Activated T-helper 2 cell treated with anti-CD3 and anti-CD28 coated beads, Interferon-gamma antibody, Interleukin-2, Interleukin-4, amounts not matched to agents 10 μg/mL and 5 μg/mL and 100 μg/mL, durations not matched to agents 14 hours and 24 hours and 36 hours (primary cell): ENCODE measurements around the gene UGGT1. TPM values are rescaled to one million over a fixed set of nuclear protein-coding genes. Genes with fewer than 3 reads are reported as not detected.
A peak's percentile ranks its signal among the peaks of the same experiment; 100 is the strongest.
"Not testable (repeated sequence)": the region's sequence is repeated elsewhere in the genome, so short reads cannot be mapped to it uniquely, and the experiment has no call there.

Experiments
- DNase-seq: peaks from one replicate; pipeline ENCODE4 v3.0.0; 2021; ENCODE audit warnings: low spot score
- H3K27ac Mint-ChIP-seq: one replicate; pipeline ENCODE4 v1.8.0; 2021; ENCODE audit warnings: mixed read lengths
- H3K27me3 Mint-ChIP-seq: one replicate; pipeline ENCODE4 v1.8.0; 2021; ENCODE audit warnings: low read depth, mixed read lengths
- H3K36me3 Mint-ChIP-seq: one replicate; pipeline ENCODE4 v1.8.0; 2021; ENCODE audit warnings: low read depth, mixed read lengths
- H3K4me1 Mint-ChIP-seq: one replicate; pipeline ENCODE4 v1.8.0; 2021; ENCODE audit warnings: low read depth, mixed read lengths
- H3K4me3 Mint-ChIP-seq: one replicate; pipeline ENCODE4 v1.8.0; 2021; ENCODE audit warnings: low read depth, mild to moderate bottlenecking, moderate library complexity, mixed read lengths
- H3K9me3 Mint-ChIP-seq: one replicate; pipeline ENCODE4 v1.8.0; 2021; ENCODE audit warnings: mixed read lengths
- intact Hi-C: fragments of 100-400 bp; cut with micrococcal nuclease; formaldehyde crosslinking; loops from one replicate; pipeline ENCODE4 v1.15.1; 2023
- total RNA-seq: library from RNA; stranded (reverse); gene quantifications from 2 replicates; pipeline ENCODE4 v1.2.3, GENCODE V29; 2022

UGGT1 gene
- total RNA-seq, 1 donor from 2014 or later, result 74.7 TPM

- Mint-ChIP-seq H3K4me1 (peaks cover 16% of the 10 kb centered on the region), H3K4me3 (no peak overlapping the region), H3K27me3 (no peaks in the 10 kb centered on the region), H3K9me3 (no peaks in the 10 kb centered on the region), H3K36me3 (peaks cover 64% of the 10 kb centered on the region), H3K27ac (no peak overlapping the region)
- no peak for DNase-seq
- intact Hi-C loops, result no loop called here
Measured at GRCh38 chr2:128166746-128167353, 75.8 kb downstream of the UGGT1 start.

GRCh38 chr2:128169094-128169493 is 78.1 kb downstream of the UGGT1 start:
- Mint-ChIP-seq H3K4me3 (no peak overlapping the region), H3K4me1 (peaks cover 16% of the 10 kb centered on the region), H3K27me3 (no peaks in the 10 kb centered on the region), H3K36me3 (peaks cover 77% of the 10 kb centered on the region), H3K9me3 (no peaks in the 10 kb centered on the region), H3K27ac (peak overlapping the region; percentile 18)
- intact Hi-C loops, result no loop called here
- DNase-seq, result no peak

GRCh38 chr2:128169497-128169896 is 78.5 kb downstream of the UGGT1 start:
- peak overlapping the region; percentile 18 for H3K27ac Mint-ChIP-seq
- no peaks in the 10 kb centered on the region for H3K9me3 Mint-ChIP-seq

GRCh38 chr2:128169933-128170709 is 79.1 kb downstream of the UGGT1 start:
- Mint-ChIP-seq H3K27me3 (no peaks in the 10 kb centered on the region), H3K36me3 (peaks cover 78% of the 10 kb centered on the region), H3K27ac (peak overlapping the region; percentile 0), H3K4me1 (peaks cover 16% of the 10 kb centered on the region), H3K4me3 (no peak overlapping the region), H3K9me3 (no peaks in the 10 kb centered on the region)
- intact Hi-C loops, result no loop called here
- DNase-seq, result no peak

More at GRCh38 chr2:128169497-128169896, 78.5 kb downstream of the UGGT1 start:
- intact Hi-C loops, result no loop called here
- no peaks in the 10 kb centered on the region for H3K27me3 Mint-ChIP-seq
- no peak for DNase-seq
- H3K4me1 Mint-ChIP-seq, result peaks cover 16% of the 10 kb centered on the region
- H3K36me3 Mint-ChIP-seq, result peaks cover 78% of the 10 kb centered on the region
- no peak overlapping the region for H3K4me3 Mint-ChIP-seq

- Mint-ChIP-seq H3K27ac (no peak overlapping the region), H3K4me3 (no peak overlapping the region), H3K36me3 (peaks cover 83% of the 10 kb centered on the region), H3K4me1 (peaks cover 18% of the 10 kb centered on the region), H3K9me3 (no peaks in the 10 kb centered on the region), H3K27me3 (no peaks in the 10 kb centered on the region)
- intact Hi-C loops, result no loop called here
- DNase-seq, result no peak
Measured at GRCh38 chr2:128170776-128171175, 79.8 kb downstream of the UGGT1 start.

GRCh38 chr2:128172191-128172590 is 81.2 kb downstream of the UGGT1 start:
- Mint-ChIP-seq H3K9me3 (no peaks in the 10 kb centered on the region), H3K27me3 (no peaks in the 10 kb centered on the region), H3K36me3 (peaks cover 85% of the 10 kb centered on the region), H3K4me1 (peaks cover 18% of the 10 kb centered on the region), H3K27ac (no peak overlapping the region), H3K4me3 (no peak overlapping the region)
- DNase-seq, result no peak
- intact Hi-C loops, result no loop called here

GRCh38 chr2:128174067-128174466 is 83.1 kb downstream of the UGGT1 start:
- H3K9me3 Mint-ChIP-seq, DNase-seq, intact Hi-C loops, H3K27ac Mint-ChIP-seq, H3K27me3 Mint-ChIP-seq, H3K4me3 Mint-ChIP-seq: not testable (repeated sequence)
- Mint-ChIP-seq H3K36me3 (peaks cover 89% of the 10 kb centered on the region), H3K4me1 (peaks cover 12% of the 10 kb centered on the region)

GRCh38 chr2:128177315-128177714 is 86.3 kb downstream of the UGGT1 start:
- intact Hi-C loops, result no loop called here
- no peaks in the 10 kb centered on the region for H3K27me3 Mint-ChIP-seq
- peaks cover 12% of the 10 kb centered on the region for H3K4me1 Mint-ChIP-seq
- H3K4me3 Mint-ChIP-seq, result no peak overlapping the region
- DNase-seq, result no peak
- no peaks in the 10 kb centered on the region for H3K9me3 Mint-ChIP-seq
- H3K27ac Mint-ChIP-seq, result no peak overlapping the region
- peaks cover 93% of the 10 kb centered on the region for H3K36me3 Mint-ChIP-seq

- DNase-seq, result no peak
- H3K27ac Mint-ChIP-seq, result no peak overlapping the region
- H3K9me3 Mint-ChIP-seq, result no peaks in the 10 kb centered on the region
Measured at GRCh38 chr2:128178149-128178649, 87.2 kb downstream of the UGGT1 start.

GRCh38 chr2:128178650-128179460 is 87.9 kb downstream of the UGGT1 start:
- intact Hi-C loops, result loop anchor here (1.0 kb wide), 1 partner anchor 54 kb away; no protein-coding TSS in a partner anchor
- Mint-ChIP-seq H3K4me1 (peaks cover 15% of the 10 kb centered on the region), H3K27me3 (no peaks in the 10 kb centered on the region), H3K36me3 (peaks cover 89% of the 10 kb centered on the region), H3K4me3 (no peak overlapping the region), H3K9me3 (no peaks in the 10 kb centered on the region), H3K27ac (no peak overlapping the region)
- peak; percentile 28 for DNase-seq

More at GRCh38 chr2:128178149-128178649, 87.2 kb downstream of the UGGT1 start:
- Mint-ChIP-seq H3K36me3 (peaks cover 90% of the 10 kb centered on the region), H3K4me1 (peaks cover 12% of the 10 kb centered on the region), H3K4me3 (no peak overlapping the region), H3K27me3 (no peaks in the 10 kb centered on the region)
- intact Hi-C loops, result no loop called here

GRCh38 chr2:128179461-128179755 is 88.4 kb downstream of the UGGT1 start:
- intact Hi-C loops, result loop anchor here (1.0 kb wide), 1 partner anchor 54 kb away; no protein-coding TSS in a partner anchor
- Mint-ChIP-seq H3K27me3 (no peaks in the 10 kb centered on the region), H3K9me3 (no peaks in the 10 kb centered on the region), H3K27ac (no peak overlapping the region), H3K36me3 (peaks cover 89% of the 10 kb centered on the region), H3K4me1 (peaks cover 15% of the 10 kb centered on the region), H3K4me3 (no peak overlapping the region)
- no peak for DNase-seq

GRCh38 chr2:128180031-128180430 is 89.0 kb downstream of the UGGT1 start:
- H3K36me3 Mint-ChIP-seq, result peaks cover 89% of the 10 kb centered on the region
- intact Hi-C loops, result no loop called here
- no peaks in the 10 kb centered on the region for H3K27me3 Mint-ChIP-seq
- peaks cover 15% of the 10 kb centered on the region for H3K4me1 Mint-ChIP-seq
- no peak overlapping the region for H3K27ac Mint-ChIP-seq
- no peak for DNase-seq
- no peak overlapping the region for H3K4me3 Mint-ChIP-seq
- H3K9me3 Mint-ChIP-seq, result no peaks in the 10 kb centered on the region
